ENCODE results near the gene HSPBP1. TPM values are rescaled to one million over a fixed set of nuclear protein-coding genes. Genes with fewer than 3 reads are reported as not detected.

Gene HSPBP1
- total and polyA plus RNA-seq, 2 of the 13 experiments (the other 11 are each of a cell fraction or from before 2014, with no cell fraction given) = 22.3 to 33.7 TPM

DNA sequence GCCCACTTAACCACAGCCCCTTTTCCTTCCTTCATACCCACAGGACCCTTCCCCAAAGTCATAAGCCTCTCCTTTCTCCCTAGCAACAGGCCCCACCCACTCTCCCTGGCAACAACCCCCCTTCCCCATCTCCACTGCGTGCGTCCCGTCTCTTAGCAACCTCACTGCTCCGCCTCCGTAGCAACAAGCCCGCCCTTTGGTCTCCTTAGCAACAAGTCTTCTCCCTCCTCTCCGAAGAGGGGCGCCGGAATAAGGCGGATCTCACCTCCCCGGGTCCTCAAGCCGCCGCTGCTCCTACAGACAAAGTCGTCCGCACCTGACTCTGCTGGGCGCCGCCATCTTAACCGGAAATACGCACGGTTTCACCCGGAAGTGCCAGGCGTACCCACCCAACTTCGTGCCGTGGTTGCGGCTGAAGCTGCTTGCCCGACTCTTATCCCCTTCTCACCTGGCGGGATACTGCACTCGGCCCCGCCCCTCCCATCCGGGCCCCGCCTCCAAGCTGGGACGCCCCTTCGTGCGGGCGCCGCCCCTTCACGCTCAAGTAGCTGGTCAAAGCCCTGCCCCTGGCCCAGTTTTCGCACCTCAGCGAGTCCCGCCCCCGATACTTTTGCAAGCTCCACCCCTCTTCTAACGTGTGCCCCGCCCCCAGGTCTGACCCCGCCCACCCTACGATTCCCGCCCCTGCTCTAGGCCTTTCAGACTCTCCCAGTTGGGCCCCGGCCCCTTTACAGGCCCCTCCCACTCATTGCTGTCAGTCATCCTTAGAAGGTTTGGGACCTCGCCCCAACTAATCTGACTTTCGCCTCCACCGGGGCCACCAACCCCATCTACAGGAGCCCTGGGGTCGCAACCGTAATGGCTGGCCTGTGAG lies at the start of gene HSPBP1 (continued):
- TF ChIP-seq, protein P1, sequence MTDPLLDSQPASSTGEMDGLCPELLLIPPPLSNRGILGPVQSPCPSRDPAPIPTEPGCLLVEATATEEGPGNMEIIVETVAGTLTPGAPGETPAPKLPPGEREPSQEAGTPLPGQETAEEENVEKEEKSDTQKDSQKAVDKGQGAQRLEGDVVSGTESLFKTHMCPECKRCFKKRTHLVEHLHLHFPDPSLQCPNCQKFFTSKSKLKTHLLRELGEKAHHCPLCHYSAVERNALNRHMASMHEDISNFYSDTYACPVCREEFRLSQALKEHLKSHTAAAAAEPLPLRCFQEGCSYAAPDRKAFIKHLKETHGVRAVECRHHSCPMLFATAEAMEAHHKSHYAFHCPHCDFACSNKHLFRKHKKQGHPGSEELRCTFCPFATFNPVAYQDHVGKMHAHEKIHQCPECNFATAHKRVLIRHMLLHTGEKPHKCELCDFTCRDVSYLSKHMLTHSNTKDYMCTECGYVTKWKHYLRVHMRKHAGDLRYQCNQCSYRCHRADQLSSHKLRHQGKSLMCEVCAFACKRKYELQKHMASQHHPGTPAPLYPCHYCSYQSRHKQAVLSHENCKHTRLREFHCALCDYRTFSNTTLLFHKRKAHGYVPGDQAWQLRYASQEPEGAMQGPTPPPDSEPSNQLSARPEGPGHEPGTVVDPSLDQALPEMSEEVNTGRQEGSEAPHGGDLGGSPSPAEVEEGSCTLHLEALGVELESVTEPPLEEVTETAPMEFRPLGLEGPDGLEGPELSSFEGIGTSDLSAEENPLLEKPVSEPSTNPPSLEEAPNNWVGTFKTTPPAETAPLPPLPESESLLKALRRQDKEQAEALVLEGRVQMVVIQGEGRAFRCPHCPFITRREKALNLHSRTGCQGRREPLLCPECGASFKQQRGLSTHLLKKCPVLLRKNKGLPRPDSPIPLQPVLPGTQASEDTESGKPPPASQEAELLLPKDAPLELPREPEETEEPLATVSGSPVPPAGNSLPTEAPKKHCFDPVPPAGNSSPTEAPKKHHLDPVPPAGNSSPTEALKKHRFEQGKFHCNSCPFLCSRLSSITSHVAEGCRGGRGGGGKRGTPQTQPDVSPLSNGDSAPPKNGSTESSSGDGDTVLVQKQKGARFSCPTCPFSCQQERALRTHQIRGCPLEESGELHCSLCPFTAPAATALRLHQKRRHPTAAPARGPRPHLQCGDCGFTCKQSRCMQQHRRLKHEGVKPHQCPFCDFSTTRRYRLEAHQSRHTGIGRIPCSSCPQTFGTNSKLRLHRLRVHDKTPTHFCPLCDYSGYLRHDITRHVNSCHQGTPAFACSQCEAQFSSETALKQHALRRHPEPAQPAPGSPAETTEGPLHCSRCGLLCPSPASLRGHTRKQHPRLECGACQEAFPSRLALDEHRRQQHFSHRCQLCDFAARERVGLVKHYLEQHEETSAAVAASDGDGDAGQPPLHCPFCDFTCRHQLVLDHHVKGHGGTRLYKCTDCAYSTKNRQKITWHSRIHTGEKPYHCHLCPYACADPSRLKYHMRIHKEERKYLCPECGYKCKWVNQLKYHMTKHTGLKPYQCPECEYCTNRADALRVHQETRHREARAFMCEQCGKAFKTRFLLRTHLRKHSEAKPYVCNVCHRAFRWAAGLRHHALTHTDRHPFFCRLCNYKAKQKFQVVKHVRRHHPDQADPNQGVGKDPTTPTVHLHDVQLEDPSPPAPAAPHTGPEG (CRISPR knock-in tag; IDR thresholded peaks at IDR 0.05) = peak; percentile 35; the same call in 1 of the 2 replicates
- TF ChIP-seq, protein P2, sequence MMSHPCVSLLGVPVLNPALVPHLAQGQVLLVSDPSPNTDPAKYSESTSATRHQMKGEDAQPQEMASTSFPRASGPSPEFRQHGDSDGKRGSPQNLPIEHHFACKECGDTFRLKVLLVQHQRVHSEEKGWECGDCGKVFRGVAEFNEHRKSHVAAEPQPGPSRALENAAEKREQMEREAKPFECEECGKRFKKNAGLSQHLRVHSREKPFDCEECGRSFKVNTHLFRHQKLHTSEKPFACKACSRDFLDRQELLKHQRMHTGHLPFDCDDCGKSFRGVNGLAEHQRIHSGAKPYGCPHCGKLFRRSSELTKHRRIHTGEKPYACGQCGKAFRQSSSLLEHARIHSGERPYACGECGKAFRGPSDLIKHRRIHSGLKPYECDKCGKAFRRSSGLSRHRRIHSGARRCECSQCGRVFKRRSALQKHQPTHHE (CRISPR knock-in tag; IDR thresholded peaks at IDR 0.05; ENCODE audit: borderline replicate concordance) = peak; percentile 75; the same call in 1 of the 2 replicates
- peak; percentile 88 for TF ChIP-seq RFX3 (CRISPR knock-in tag; IDR thresholded peaks at IDR 0.05)
- TF ChIP-seq ZBTB42 (CRISPR knock-in tag; IDR thresholded peaks at IDR 0.05) = 0 out of 2 replicates have a peak, but pooled peaks have one; percentile 38
- TF ChIP-seq HOXA5 (CRISPR knock-in tag; IDR thresholded peaks at IDR 0.05) = no peak
- no peak for TF ChIP-seq SUZ12 (IDR thresholded peaks at IDR 0.05; ENCODE audit: low read depth, low read length)
- no peak for TF ChIP-seq ZNF256 (CRISPR knock-in tag; conservative IDR thresholded peaks at IDR 0.05)
- TF ChIP-seq ESRRA (CRISPR knock-in tag; IDR thresholded peaks at IDR 0.05; ENCODE audit: low read depth) = no peak; the same call in 1 of the 2 replicates
- TF ChIP-seq ZNF7 (CRISPR knock-in tag; IDR thresholded peaks at IDR 0.05) = no peak
- no peak for TF ChIP-seq ETV6 (CRISPR knock-in tag; conservative IDR thresholded peaks at IDR 0.05)
- no peak for TF ChIP-seq NR2F6 (IDR thresholded peaks at IDR 0.05)
- TF ChIP-seq NR2F6 (CRISPR knock-in tag; IDR thresholded peaks at IDR 0.05) = no peak
- no peak for TF ChIP-seq JUN (CRISPR knock-in tag; IDR thresholded peaks at IDR 0.05)
- TF ChIP-seq, protein P3, sequence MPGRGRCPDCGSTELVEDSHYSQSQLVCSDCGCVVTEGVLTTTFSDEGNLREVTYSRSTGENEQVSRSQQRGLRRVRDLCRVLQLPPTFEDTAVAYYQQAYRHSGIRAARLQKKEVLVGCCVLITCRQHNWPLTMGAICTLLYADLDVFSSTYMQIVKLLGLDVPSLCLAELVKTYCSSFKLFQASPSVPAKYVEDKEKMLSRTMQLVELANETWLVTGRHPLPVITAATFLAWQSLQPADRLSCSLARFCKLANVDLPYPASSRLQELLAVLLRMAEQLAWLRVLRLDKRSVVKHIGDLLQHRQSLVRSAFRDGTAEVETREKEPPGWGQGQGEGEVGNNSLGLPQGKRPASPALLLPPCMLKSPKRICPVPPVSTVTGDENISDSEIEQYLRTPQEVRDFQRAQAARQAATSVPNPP (CRISPR knock-in tag; IDR thresholded peaks at IDR 0.05) = no peak
- TF ChIP-seq CBX5 (CRISPR knock-in tag; IDR thresholded peaks at IDR 0.05; ENCODE audit: borderline replicate concordance) = no peak
- TF ChIP-seq, protein P4, sequence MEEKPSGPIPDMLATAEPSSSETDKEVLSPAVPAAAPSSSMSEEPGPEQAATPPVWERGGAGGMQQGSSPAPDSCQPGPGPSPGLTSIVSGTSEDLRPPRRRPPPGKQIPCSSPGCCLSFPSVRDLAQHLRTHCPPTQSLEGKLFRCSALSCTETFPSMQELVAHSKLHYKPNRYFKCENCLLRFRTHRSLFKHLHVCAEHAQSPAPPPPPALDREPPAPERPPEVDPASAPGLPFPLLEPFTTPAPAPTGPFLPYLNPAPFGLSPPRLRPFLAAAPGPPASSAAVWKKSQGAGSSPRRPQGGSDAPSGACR (CRISPR knock-in tag; IDR thresholded peaks at IDR 0.05) = peak; percentile 61; the same call in 1 of the 2 replicates
- TF ChIP-seq FOXA1 (IDR thresholded peaks at IDR 0.05) = no peak
- no peak for TF ChIP-seq FOXA1 (CRISPR knock-in tag; IDR thresholded peaks at IDR 0.05)
- no peak for TF ChIP-seq IKZF4 (CRISPR knock-in tag; IDR thresholded peaks at IDR 0.05; ENCODE audit: borderline replicate concordance, low read depth, not compliant biosample characterization)
- TF ChIP-seq ZNF224 (CRISPR knock-in tag; IDR thresholded peaks at IDR 0.05) = no peak
- no peak for TF ChIP-seq BRD4 (CRISPR knock-in tag; IDR thresholded peaks at IDR 0.05)
- TF ChIP-seq FOSL2 (CRISPR knock-in tag; IDR thresholded peaks at IDR 0.05) = no peak
- TF ChIP-seq ZBTB1 (CRISPR knock-in tag; IDR thresholded peaks at IDR 0.05; ENCODE audit: borderline replicate concordance) = no peak

Measured in HepG2 (cell line).